MM.1S (cell line): ENCODE results near the gene NDEL1.
A peak's percentile ranks its signal among the peaks of the same experiment; 100 is the strongest.

Experiments used
- DNase-seq: peaks from one replicate; pipeline ENCODE4 v3.0.0-alpha.2; 2015
- H2AFZ ChIP-seq: fragments of 300-600 bp; sonication (generic); 2 replicates; pipeline ENCODE4 v1.6.0; 2016; ENCODE audit warnings: antibody characterized with exemption, low read length
- H3F3A ChIP-seq: fragments of 300-600 bp; sonication (generic); 2 replicates; pipeline ENCODE4 v1.6.1; 2016; ENCODE audit warnings: mild to moderate bottlenecking, antibody characterized with exemption, low read length, moderate library complexity, mixed read lengths; ENCODE audit not compliant: insufficient read depth
- H3K27ac ChIP-seq: fragments of 300-600 bp; sonication (generic); 2 replicates; pipeline ENCODE4 v1.5.1; 2016; ENCODE audit warnings: mild to moderate bottlenecking, low read length
- H3K27me3 ChIP-seq: fragments of 300-600 bp; sonication (generic); replicated peaks from 2 replicates; pipeline ENCODE4 v1.6.0; 2016; ENCODE audit warnings: low read length; ENCODE audit not compliant: insufficient read depth
- H3K36me3 ChIP-seq: fragments of 300-600 bp; sonication (generic); replicated peaks from 2 replicates; pipeline ENCODE4 v1.6.1; 2016; ENCODE audit warnings: mild to moderate bottlenecking, low read length, mixed read lengths; ENCODE audit not compliant: insufficient read depth
- H3K4me1 ChIP-seq: fragments of 300-600 bp; sonication (generic); 2 replicates; pipeline ENCODE4 v1.6.1; 2016; ENCODE audit warnings: low read length, mixed read lengths
- H3K4me2 ChIP-seq: fragments of 300-600 bp; sonication (generic); 2 replicates; pipeline ENCODE4 v1.6.0; 2016; ENCODE audit warnings: low read depth, low read length
- H3K4me3 ChIP-seq: fragments of 300-600 bp; sonication (generic); 2 replicates; pipeline ENCODE4 v1.5.1; 2016; ENCODE audit warnings: low read length, mixed read lengths
- H3K79me2 ChIP-seq: fragments of 300-600 bp; sonication (generic); 2 replicates; pipeline ENCODE4 v1.6.1; 2016; ENCODE audit warnings: mixed run types, low read length, mixed read lengths
- H3K9ac ChIP-seq: fragments of 300-600 bp; sonication (generic); 2 replicates; pipeline ENCODE4 v1.6.1; 2016; ENCODE audit warnings: low read length, mixed read lengths
- H3K9me2 ChIP-seq: fragments of 300-600 bp; sonication (generic); replicated peaks from 2 replicates; pipeline ENCODE4 v1.6.1; 2016; ENCODE audit warnings: mild to moderate bottlenecking, low read length, mixed read lengths; ENCODE audit not compliant: insufficient read depth
- H3K9me3 ChIP-seq: fragments of 300-600 bp; sonication (generic); replicated peaks from 2 replicates; pipeline ENCODE4 v1.6.1; 2016; ENCODE audit warnings: mild to moderate bottlenecking, low read length, mixed read lengths; ENCODE audit not compliant: insufficient read depth
- H4K20me1 ChIP-seq: fragments of 300-600 bp; sonication (generic); 2 replicates; pipeline ENCODE4 v1.6.1; 2016; ENCODE audit warnings: mild to moderate bottlenecking, low read length, moderate library complexity, mixed read lengths; ENCODE audit not compliant: insufficient read depth
- CTCF ChIP-seq: fragments of 300-600 bp; sonication (generic); IDR thresholded peaks from 2 replicates; pipeline ENCODE4 v1.5.1; 2016; ENCODE audit warnings: antibody characterized with exemption, low read length, mixed read lengths
- EZH2 ChIP-seq: fragments of 300-600 bp; sonication (generic); optimal IDR thresholded peaks from 2 replicates; pipeline ENCODE3; 2017; ENCODE audit warnings: low read depth, mild to moderate bottlenecking, antibody characterized with exemption, low read length, mixed read lengths
- EZH2phosphoT487 ChIP-seq: fragments of 300-600 bp; sonication (generic); IDR thresholded peaks from 2 replicates; pipeline ENCODE4 v1.6.1; 2018; ENCODE audit warnings: antibody characterized with exemption, low read length

The NDEL1 gene

GRCh38 chr17:8435245-8436168 lies at the start of gene NDEL1:
NDEL1 (plus strand) TSS chr17:8435884; CDS start chr17:8444272, 8,388 bp downstream.
- Histone ChIP-seq H3K27ac (peak within 1 kb of the TSS; percentile 96), H3K9me3 (no peaks in the 10 kb centered on the region), H2AFZ (peak within 1 kb of the TSS; percentile 73), H3K9me2 (no peaks in the 10 kb centered on the region), H3K4me1 (peaks cover 4% of the 10 kb centered on the region; the same call in 1 of the 2 replicates), H3K4me3 (peak within 1 kb of the TSS; percentile 84), H3K36me3 (no peaks in the 10 kb centered on the region; the same call in 1 of the 2 replicates), H3K79me2 (peaks cover 46% of the 10 kb centered on the region), H4K20me1 (no peaks in the 10 kb centered on the region), H3K27me3 (no peaks in the 10 kb centered on the region), H3K4me2 (peak within 1 kb of the TSS; percentile 69), H3K9ac (peak within 1 kb of the TSS; percentile 99), H3F3A (peaks cover 3% of the 10 kb centered on the region; the same call in 1 of the 2 replicates)
- peak; percentile 99 for DNase-seq
- no peak for TF ChIP-seq EZH2
- no peak for TF ChIP-seq CTCF
- no peak for TF ChIP-seq EZH2phosphoT487

DNA sequence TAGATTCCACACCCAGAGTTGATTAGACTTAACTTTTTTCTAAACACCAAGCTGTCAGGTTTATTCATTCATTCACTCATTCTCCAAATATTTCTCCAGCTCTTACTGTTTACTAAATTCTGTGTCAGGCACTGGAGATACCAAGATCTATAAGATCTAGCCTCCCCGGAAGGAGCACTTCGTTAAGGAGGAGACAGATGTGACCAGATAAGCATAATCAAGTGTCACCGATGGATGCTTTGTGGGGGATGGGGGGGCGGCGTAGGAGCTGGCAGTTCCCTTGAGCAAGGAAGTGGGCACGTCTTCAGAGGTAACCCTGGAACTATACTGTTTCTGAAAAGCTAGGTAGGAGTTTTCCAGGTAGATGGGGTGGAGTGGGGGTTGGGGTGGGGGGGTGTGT lies 48.8 kb upstream of the NDEL1 start:
- no peaks in the 10 kb centered on the region for H3K4me1 ChIP-seq
- H4K20me1 ChIP-seq = no peaks in the 10 kb centered on the region
- H3K27me3 ChIP-seq = no peaks in the 10 kb centered on the region
- H3K4me3 ChIP-seq = no peak overlapping the region
- no peak overlapping the region for H3K27ac ChIP-seq
- peaks cover 7% of the 10 kb centered on the region for H3F3A ChIP-seq
- no peak overlapping the region for H3K4me2 ChIP-seq
- H3K79me2 ChIP-seq = peaks cover 12% of the 10 kb centered on the region
- H3K9me2 ChIP-seq = no peaks in the 10 kb centered on the region
- no peak for DNase-seq
- no peaks in the 10 kb centered on the region; the same call in 1 of the 2 replicates for H3K36me3 ChIP-seq
- no peak overlapping the region for H3K9ac ChIP-seq
- TF ChIP-seq EZH2phosphoT487 = no peak
- no peak for TF ChIP-seq EZH2
- no peak for TF ChIP-seq CTCF
- no peaks in the 10 kb centered on the region for H3K9me3 ChIP-seq
- no peak overlapping the region for H2AFZ ChIP-seq

DNA sequence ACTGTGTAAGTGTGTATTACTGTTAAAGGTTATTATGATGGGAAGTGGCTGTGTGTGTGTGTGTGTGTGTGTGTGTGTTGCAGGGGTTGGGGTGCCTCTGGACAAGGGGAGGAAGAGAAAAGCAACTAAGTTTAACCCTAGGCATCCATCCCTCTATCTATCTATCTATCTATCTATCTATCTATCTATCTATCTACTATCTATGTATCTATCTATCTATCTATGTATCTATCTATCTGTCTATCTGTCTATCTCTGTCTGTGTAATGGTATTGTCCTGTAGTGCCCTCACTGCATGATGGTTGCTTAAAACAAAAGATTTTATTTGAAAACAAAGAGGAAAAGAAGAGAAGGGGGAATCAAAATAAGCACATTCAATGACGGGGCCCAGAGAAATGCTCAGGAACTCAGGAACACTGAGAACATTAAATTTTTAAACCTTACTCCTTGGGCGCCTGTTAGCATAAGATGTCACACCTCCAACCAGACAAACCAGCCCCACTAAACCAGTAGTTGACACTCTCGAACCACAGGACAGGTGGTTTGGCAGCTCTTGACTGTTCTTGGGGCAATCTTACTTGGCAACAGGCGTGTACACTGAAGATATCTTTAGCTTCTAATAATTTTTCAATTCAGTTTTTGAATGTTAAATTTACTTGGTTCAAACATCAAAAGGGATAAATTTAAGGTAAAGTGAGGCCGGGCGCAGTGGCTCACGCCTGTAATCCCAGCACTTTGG lies 47.6 kb upstream of the NDEL1 start:
- Histone ChIP-seq H3K4me1 (no peaks in the 10 kb centered on the region), H3K9me3 (no peaks in the 10 kb centered on the region), H3K27me3 (no peaks in the 10 kb centered on the region), H2AFZ (no peak overlapping the region), H3K27ac (no peak overlapping the region), H3K9ac (no peak overlapping the region), H3F3A (no peaks in the 10 kb centered on the region), H3K4me3 (no peak overlapping the region), H3K79me2 (no peaks in the 10 kb centered on the region), H3K9me2 (no peaks in the 10 kb centered on the region), H3K4me2 (no peak overlapping the region), H3K36me3 (no peaks in the 10 kb centered on the region), H4K20me1 (no peaks in the 10 kb centered on the region)
- no peak for TF ChIP-seq EZH2
- no peak for TF ChIP-seq EZH2phosphoT487
- no peak for TF ChIP-seq CTCF
- DNase-seq = no peak
